HG03439 (cell line): ENCODE data around the gene SLC16A12.

Experiments
- ATAC-seq: cut with Tn5 transposase; IDR thresholded peaks from one replicate; pipeline ENCODE4 v1.9.1; 2021; ENCODE audit warnings: mild to moderate bottlenecking, moderate library complexity; ENCODE audit not compliant: unreplicated experiment

Gene SLC16A12

GRCh38 chr10:89535171-89536012 is at the start of gene SLC16A12:
Gene SLC16A12 (minus strand): TSS chr10:89535594. CDS start chr10:89462578, 73,016 bp downstream.
- no peak for ATAC-seq

GRCh38 chr10:89582022-89582421 is 46.6 kb upstream of the SLC16A12 start:
- ATAC-seq, result no peak

GRCh38 chr10:89580243-89580642 is 44.8 kb upstream of the SLC16A12 start:
- ATAC-seq, result no peak

- no peak for ATAC-seq
Measured at GRCh38 chr10:89576696-89577095, 41.3 kb upstream of the SLC16A12 start.

- no peak for ATAC-seq
Measured at GRCh38 chr10:89576022-89576421, 40.6 kb upstream of the SLC16A12 start.

- ATAC-seq, result no peak
Measured at GRCh38 chr10:89575031-89575430, 39.6 kb upstream of the SLC16A12 start.

GRCh38 chr10:89574368-89574767 is 39.0 kb upstream of the SLC16A12 start:
- ATAC-seq, result no peak

GRCh38 chr10:89567576-89568245 is 32.3 kb upstream of the SLC16A12 start:
- ATAC-seq, result no peak

GRCh38 chr10:89566992-89567391 is 31.6 kb upstream of the SLC16A12 start:
- no peak for ATAC-seq

- no peak for ATAC-seq
Measured at GRCh38 chr10:89566095-89566950, 30.9 kb upstream of the SLC16A12 start.

GRCh38 chr10:89565180-89565579 is 29.8 kb upstream of the SLC16A12 start:
- ATAC-seq, result no peak

- ATAC-seq, result no peak
Measured at GRCh38 chr10:89563861-89564478, 28.6 kb upstream of the SLC16A12 start.

GRCh38 chr10:89563311-89563710 is 27.9 kb upstream of the SLC16A12 start:
- ATAC-seq, result no peak

- ATAC-seq, result no peak
Measured at GRCh38 chr10:89556600-89556999, 21.2 kb upstream of the SLC16A12 start.

GRCh38 chr10:89555688-89556445 is 20.5 kb upstream of the SLC16A12 start:
- ATAC-seq, result no peak

GRCh38 chr10:89554433-89554832 is 19.0 kb upstream of the SLC16A12 start:
- ATAC-seq, result no peak

GRCh38 chr10:89553064-89553734 is 17.8 kb upstream of the SLC16A12 start:
- no peak for ATAC-seq

GRCh38 chr10:89552213-89552612 is 16.8 kb upstream of the SLC16A12 start:
- no peak for ATAC-seq

GRCh38 chr10:89550509-89550908 is 15.1 kb upstream of the SLC16A12 start:
- ATAC-seq, result no peak

GRCh38 chr10:89549510-89549909 is 14.1 kb upstream of the SLC16A12 start:
- no peak for ATAC-seq
